ENCODE results near the gene VPS26C. TPM values are rescaled to one million over a fixed set of nuclear protein-coding genes. Genes with fewer than 3 reads are reported as not detected.

Gene VPS26C
- total and polyA plus RNA-seq, 9 of the 15 experiments (the other 6 are each of a cell fraction or from before 2014, with no cell fraction given) = 32.8 to 48.7 (median 42.1) TPM

- no peak for TF ChIP-seq PBX2 (CRISPR knock-in tag; IDR thresholded peaks at IDR 0.05; ENCODE audit: low read depth)
- no peak for TF ChIP-seq PBX2 (tag; conservative IDR thresholded peaks at IDR 0.05; ENCODE audit: low read depth)
- no peak for TF ChIP-seq NR4A1 (CRISPR knock-in tag; IDR thresholded peaks at IDR 0.05)
- TF ChIP-seq NR4A1 (tag; IDR thresholded peaks at IDR 0.05) = no peak
- TF ChIP-seq ZFP36 (IDR thresholded peaks at IDR 0.05; ENCODE audit: low read depth, low read length, partially characterized antibody) = no peak
- peak; percentile 57; the same call in 1 of the 2 replicates for TF ChIP-seq DPF2 (IDR thresholded peaks at IDR 0.05)
- no peak for TF ChIP-seq CHD4 (IDR thresholded peaks at IDR 0.05; ENCODE audit: insufficient read depth, insufficient replicate concordance, low read depth, low read length, poor library complexity, severe bottlenecking)
- no peak for TF ChIP-seq ARID3A (IDR thresholded peaks at IDR 0.05; ENCODE audit: borderline replicate concordance, low read depth, low read length)
- peak; percentile 49; the same call in 1 of the 2 replicates for TF ChIP-seq THRA (IDR thresholded peaks at IDR 0.05)
- no peak for TF ChIP-seq ZNF778 (CRISPR knock-in tag; IDR thresholded peaks at IDR 0.05)
- TF ChIP-seq SPI1 (IDR thresholded peaks at IDR 0.05; ENCODE audit: borderline replicate concordance, low read depth, low read length) = peak; percentile 98
- TF ChIP-seq TRIM24 (IDR thresholded peaks at IDR 0.05) = peak in 1 of 2 experiments; percentile 39; a peak in 1 of 4 replicates
- TF ChIP-seq ZNF165 (CRISPR knock-in tag; IDR thresholded peaks at IDR 0.05; ENCODE audit: borderline replicate concordance) = no peak
- peak in 2 of 3 experiments; percentile 54 to 79 for TF ChIP-seq YY1 (IDR thresholded peaks at IDR 0.05; ENCODE audit: borderline replicate concordance in 1 of 3, control insufficient read depth in 1 of 3, extremely low read depth in 1 of 3, insufficient read depth in 3 of 3, insufficient read length in 1 of 3, insufficient replicate concordance in 2 of 3, low read depth in 1 of 3, low read length in 2 of 3)
- no peak for TF ChIP-seq HDGF (IDR thresholded peaks at IDR 0.05)
- TF ChIP-seq NFRKB (IDR thresholded peaks at IDR 0.05; ENCODE audit: low read depth) = peak; percentile 59; the same call in 1 of the 2 replicates
- TF ChIP-seq FOXP1 (CRISPR knock-in tag; IDR thresholded peaks at IDR 0.05) = no peak
- no peak for TF ChIP-seq NFIC (IDR thresholded peaks at IDR 0.05)
- TF ChIP-seq CHD1 (IDR thresholded peaks at IDR 0.05; ENCODE audit: low read length) = no peak
- TF ChIP-seq ETV5 (CRISPR knock-in tag; IDR thresholded peaks at IDR 0.05; ENCODE audit: low read depth) = no peak
- TF ChIP-seq ZNF584 (CRISPR knock-in tag; IDR thresholded peaks at IDR 0.05; ENCODE audit: low read depth) = no peak
- peak; percentile 56 for TF ChIP-seq EP400 (IDR thresholded peaks at IDR 0.05)
- no peak for TF ChIP-seq ETS2 (tag; IDR thresholded peaks at IDR 0.05; ENCODE audit: borderline replicate concordance, poor library complexity, severe bottlenecking)
Measured at GRCh38 chr21:37208056-37208721, 58.9 kb downstream of the VPS26C start (continued).

All from K562 (cell line).